RWPE1 (cell line): ENCODE measurements around the gene PQBP1.

Experiments
- CTCF ChIA-PET: fragments of 350-600 bp; sonication (Branson Sonifier 250); formaldehyde crosslinking; extraction: SDS; loops from one replicate; lab custom pipeline; 2021; lab: Yijun Ruan, JAX
- POLR2A ChIA-PET: fragments of 400-600 bp; formaldehyde crosslinking; extraction: SDS; loops from one replicate; lab custom pipeline; 2020; ENCODE audit warnings: antibody characterized with exemption; ENCODE audit not compliant: low non-redundant PET; lab: Yijun Ruan, JAX
- DNase-seq: peaks from one replicate; pipeline ENCODE4 v3.0.0; 2012; ENCODE audit warnings: low spot score
- H3K27ac ChIP-seq: fragments of 450-650 bp; 2 replicates; pipeline ENCODE4 v1.5.1; 2017
- TF ChIP-seq, protein P1 (sequence below): fragments of 450-650 bp; conservative IDR thresholded peaks from 2 replicates; pipeline ENCODE4 v1.5.1; 2017; ENCODE audit warnings: low read depth, mild to moderate bottlenecking

PQBP1 gene

DNA sequence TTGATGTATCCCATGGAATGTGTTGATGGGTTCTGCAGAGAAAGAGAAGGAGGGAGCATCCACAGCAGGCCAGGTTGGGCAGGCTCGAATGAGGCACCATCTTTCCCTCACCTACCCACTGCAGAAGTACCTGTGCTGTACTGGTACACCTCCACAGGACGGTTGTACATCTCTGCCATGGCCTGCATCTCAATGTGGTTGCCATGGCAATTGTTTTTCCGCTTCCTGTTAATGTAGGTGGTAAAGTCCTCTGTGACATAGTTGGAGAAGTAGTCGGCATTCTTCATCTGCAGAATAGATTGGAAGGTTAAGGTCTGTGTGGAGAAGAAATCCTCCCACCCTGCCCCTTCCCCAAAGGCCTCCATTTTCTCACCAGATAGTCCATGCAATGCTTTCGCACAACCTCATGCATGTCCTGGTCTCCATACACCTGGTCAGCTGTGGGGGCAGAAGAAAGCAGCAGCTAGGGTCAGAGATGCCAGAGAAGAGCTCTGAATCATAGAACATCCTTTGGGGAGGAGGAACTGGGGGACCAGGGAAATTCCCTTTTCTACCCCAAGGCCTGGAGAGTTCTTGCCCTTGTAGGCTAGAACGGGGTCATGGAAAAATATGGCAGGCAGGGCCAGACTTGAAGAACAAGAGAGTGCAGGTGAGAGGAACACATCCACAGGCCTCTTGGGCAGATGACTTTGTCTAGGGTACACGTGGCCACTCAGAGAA, 37.0 kb downstream of the PQBP1 start:
- POLR2A ChIA-PET, result no interaction called here
- DNase-seq, result no peak
- no peak overlapping the region for H3K27ac ChIP-seq
- CTCF ChIA-PET, result no interaction called here
- TF ChIP-seq, protein P1, sequence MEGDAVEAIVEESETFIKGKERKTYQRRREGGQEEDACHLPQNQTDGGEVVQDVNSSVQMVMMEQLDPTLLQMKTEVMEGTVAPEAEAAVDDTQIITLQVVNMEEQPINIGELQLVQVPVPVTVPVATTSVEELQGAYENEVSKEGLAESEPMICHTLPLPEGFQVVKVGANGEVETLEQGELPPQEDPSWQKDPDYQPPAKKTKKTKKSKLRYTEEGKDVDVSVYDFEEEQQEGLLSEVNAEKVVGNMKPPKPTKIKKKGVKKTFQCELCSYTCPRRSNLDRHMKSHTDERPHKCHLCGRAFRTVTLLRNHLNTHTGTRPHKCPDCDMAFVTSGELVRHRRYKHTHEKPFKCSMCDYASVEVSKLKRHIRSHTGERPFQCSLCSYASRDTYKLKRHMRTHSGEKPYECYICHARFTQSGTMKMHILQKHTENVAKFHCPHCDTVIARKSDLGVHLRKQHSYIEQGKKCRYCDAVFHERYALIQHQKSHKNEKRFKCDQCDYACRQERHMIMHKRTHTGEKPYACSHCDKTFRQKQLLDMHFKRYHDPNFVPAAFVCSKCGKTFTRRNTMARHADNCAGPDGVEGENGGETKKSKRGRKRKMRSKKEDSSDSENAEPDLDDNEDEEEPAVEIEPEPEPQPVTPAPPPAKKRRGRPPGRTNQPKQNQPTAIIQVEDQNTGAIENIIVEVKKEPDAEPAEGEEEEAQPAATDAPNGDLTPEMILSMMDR, result no peak

DNA sequence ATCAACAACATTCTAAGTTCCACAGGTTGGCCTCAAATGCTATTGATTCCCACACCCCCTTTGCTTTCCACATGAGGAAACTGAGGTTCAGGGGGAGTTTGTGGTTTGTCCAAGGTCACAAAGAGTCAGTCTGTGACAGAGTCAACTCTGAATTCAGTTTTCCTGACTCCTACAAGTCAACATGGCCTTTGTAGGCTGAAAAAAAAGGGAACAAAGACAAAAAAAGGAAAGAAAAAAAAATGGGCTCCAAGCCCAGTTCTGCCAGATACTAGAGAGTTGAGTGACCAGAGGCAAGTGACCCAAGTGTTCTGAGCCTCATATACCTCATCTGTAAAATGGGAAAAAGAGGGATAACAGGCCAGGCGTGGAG, 37.6 kb downstream of the PQBP1 start:
- no peak overlapping the region for H3K27ac ChIP-seq

DNA sequence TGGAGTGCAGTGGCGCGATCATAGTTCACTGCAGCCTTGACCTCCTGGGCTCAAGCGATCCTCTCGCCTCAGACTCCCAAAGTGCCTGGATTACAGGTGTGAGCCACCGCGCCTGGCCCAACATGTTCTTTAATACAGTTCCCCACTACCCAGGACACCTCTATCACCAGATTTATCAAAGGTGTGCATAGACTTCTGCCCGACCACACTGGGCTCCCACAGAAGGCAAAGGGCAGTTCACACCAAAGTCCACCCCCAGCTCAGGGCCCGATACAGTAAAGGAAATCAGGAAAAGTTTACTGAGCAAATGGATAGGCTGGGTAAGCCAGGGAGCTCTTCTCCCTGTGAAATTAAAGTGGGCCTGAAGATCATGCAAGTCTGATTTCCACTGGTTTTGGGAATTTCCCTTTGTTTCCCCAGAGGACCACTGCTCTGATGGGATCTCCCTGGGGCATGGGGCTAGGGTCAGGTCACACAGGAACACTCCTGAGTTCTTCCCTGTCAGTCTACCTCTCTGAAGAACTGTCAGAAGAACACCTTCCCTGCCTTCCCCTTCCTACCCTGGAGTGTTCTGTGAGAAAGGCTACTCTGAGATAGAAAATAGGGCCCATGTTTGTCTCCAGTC, 38.8 kb downstream of the PQBP1 start:
- ChIA-PET CTCF (interaction anchor here (0.7 kb wide), 1 partner anchor 16 kb away, joined by 3 read pairs; no protein-coding TSS in a partner anchor), POLR2A (no interaction called here)
- TF ChIP-seq, protein P1, result no peak
- no peak for DNase-seq
- H3K27ac ChIP-seq, result no peak overlapping the region

More for the DNA sequence above, 37.6 kb downstream of the PQBP1 start:
- POLR2A ChIA-PET, result no interaction called here
- DNase-seq, result no peak
- TF ChIP-seq, protein P1, result no peak
- CTCF ChIA-PET, result no interaction called here

DNA sequence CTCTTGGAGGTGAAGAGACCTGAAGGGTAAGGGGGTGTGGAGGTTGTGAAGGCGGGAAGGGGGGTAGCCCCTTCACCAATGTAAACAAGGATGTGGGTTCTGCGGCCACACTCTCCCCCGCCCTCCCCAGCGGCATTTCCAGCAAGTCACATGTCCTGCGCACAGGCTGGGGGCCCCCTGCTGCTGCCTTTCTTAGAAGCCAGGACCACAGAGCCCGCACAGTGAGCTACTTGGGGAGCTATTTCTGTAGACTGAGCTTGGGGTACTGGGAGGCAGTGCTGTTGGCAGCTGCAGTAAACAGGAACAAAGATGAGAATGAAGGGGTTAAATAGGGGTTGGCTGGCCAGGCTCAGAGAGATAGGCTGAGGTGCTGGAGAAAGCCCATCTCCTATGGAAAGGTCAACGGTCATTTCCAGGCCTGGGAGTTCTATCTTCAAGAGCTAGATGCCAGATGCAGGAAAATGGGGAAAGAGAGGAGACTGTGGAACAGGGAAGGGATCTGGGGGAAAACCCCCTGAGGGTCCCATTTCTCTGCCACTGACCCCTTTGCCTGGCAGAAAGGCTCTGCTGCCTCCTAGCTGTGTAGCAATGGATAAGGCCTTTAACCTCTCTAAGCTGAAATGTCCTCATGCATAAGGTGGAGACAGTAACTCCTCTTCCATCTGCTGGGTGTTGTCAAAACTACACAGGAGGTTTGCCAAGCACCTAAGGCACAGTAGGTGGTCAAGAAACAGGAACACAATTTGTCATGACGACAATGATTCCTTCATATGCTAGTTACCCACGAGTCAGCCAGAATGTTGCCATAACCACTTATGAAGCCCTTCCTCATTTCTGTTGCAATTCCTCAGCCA, 39.6 kb downstream of the PQBP1 start:
- H3K27ac ChIP-seq, result no peak overlapping the region
- ChIA-PET POLR2A (no interaction called here), CTCF (interaction anchor here (0.7 kb wide), 1 partner anchor 15 kb away, joined by 3 read pairs; no protein-coding TSS in a partner anchor)

DNA sequence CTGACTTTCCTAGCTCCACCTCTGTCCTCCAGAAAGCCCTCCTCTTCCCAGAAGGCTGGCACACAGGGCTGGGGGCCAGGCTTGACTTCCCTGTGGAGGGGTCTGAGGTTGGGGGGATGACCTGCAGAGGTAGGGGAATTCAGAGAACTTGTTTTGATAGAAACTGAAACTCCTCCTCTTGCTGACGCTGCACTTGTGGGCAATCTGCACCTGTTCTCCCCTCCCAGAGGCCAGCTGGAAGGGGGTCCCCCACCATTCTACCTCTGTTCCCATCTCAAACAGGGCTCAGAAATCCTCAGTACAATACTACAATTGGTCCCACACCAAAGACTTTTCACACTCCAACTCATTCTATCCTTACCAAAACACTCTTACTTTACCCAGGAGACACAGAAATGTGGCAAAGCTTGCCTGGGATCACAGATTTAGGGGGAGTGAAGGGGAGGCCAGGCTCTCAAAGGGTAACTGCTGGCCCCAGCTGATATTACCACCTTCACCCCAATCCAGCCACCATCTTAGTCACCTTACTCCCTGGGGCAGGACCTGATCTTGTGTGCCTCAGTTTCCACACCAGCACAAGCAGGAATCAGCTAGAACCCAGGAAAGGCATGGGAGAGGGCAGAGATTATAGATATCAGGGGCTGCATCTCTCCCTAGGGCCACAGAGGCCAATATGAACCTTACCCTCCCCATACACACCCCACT, 41.1 kb downstream of the PQBP1 start:
- H3K27ac ChIP-seq, result no peak overlapping the region
- ChIA-PET POLR2A (no interaction called here), CTCF (no interaction called here)
- TF ChIP-seq, protein P1, result no peak
- no peak for DNase-seq

More for the DNA sequence above, 39.6 kb downstream of the PQBP1 start:
- TF ChIP-seq, protein P1, result no peak
- no peak for DNase-seq
